Keratinocyte (primary cell): ENCODE results near the gene BICRAL.

Experiments used
- CTCF ChIP-seq, 3 experiments: IDR thresholded peaks in 1 of 3; conservative IDR thresholded peaks in 1 of 3; optimal IDR thresholded peaks in 1 of 3; 2 replicates in 2 of 3; 3 replicates in 1 of 3; pipeline versions ENCODE3 to v1.5.1; 2011; ENCODE audit warnings: low read length in 3 of 3, mild to moderate bottlenecking in 3 of 3, moderate library complexity in 2 of 3, control low read depth in 1 of 3, inconsistent platforms in 1 of 3; ENCODE audit not compliant: insufficient read depth in 2 of 3; ENCODE audit errors: extremely low read depth in 1 of 3
- EZH2 ChIP-seq: IDR thresholded peaks from one replicate; pipeline ENCODE4 v1.6.1; 2012; ENCODE audit warnings: inconsistent platforms, mild to moderate bottlenecking, low read length, moderate library complexity

- TF ChIP-seq CTCF (optimal IDR thresholded peaks at IDR 0.05 in 1 of 3, IDR thresholded peaks at IDR 0.05 in 1 of 3, conservative IDR thresholded peaks at IDR 0.05 in 1 of 3; ENCODE audit: extremely low read depth in 1 of 3, insufficient read depth in 2 of 3, low read length in 3 of 3) (no peak), EZH2 (no peak)
Observed at GRCh38 chr6:42796171-42796570, 14.3 kb downstream of the BICRAL start.
